Caco-2 (cell line): ENCODE data around the gene CREBBP. TPM values are rescaled to one million over a fixed set of nuclear protein-coding genes. Genes with fewer than 3 reads are reported as not detected.

Source experiments
- BruUV-seq: library from RNA; stranded (reverse); fragments of 400-500 nt; replicated peaks from 2 replicates; lab custom pipeline; 2021; lab: Mats Ljungman, UMichigan
- CTCF ChIA-PET: fragments of 300-600 bp; sonication (Branson Sonifier 250); formaldehyde crosslinking; loops from one replicate; lab custom pipeline; 2022; ENCODE audit warnings: antibody characterized with exemption; lab: Charles Lee
- POLR2A ChIA-PET: fragments of 300-600 bp; sonication (Branson Sonifier 250); formaldehyde crosslinking; loops from one replicate; lab custom pipeline; 2022; ENCODE audit warnings: antibody characterized with exemption; lab: Charles Lee
- DNase-seq, 2 experiments: peaks; one replicate each; pipeline versions ENCODE4 v3.0.0 to v3.0.0-alpha.2; 2020 to 2022
- H3K27me3 ChIP-seq: replicated peaks from 2 replicates; pipeline ENCODE4 v1.6.0; 2011; ENCODE audit warnings: low read length; ENCODE audit not compliant: control insufficient read depth, insufficient read depth
- H3K36me3 ChIP-seq: 2 replicates; pipeline ENCODE4 v1.5.1; 2011; ENCODE audit warnings: low read length; ENCODE audit not compliant: control insufficient read depth, insufficient read depth
- H3K4me1 ChIP-seq: fragments of 250-450 bp; sonication (Bioruptor Pico); 2 replicates; pipeline ENCODE4 v1.5.1; 2020; ENCODE audit warnings: mild to moderate bottlenecking
- H3K4me3 ChIP-seq: 2 replicates; pipeline ENCODE4 v1.5.1; 2011; ENCODE audit warnings: low read depth, mild to moderate bottlenecking, control low read depth, low read length
- H3K9me3 ChIP-seq: fragments of 250-450 bp; sonication (Bioruptor Pico); 2 replicates; pipeline ENCODE4 v1.5.1; 2020; ENCODE audit warnings: mild to moderate bottlenecking, moderate library complexity
- H3K27ac Mint-ChIP-seq: one replicate; pipeline ENCODE4 v1.8.0; 2022; ENCODE audit warnings: mixed read lengths; ENCODE audit not compliant: unreplicated experiment
- H3K27me3 Mint-ChIP-seq: one replicate; pipeline ENCODE4 v1.8.0; 2022; ENCODE audit warnings: mixed read lengths; ENCODE audit not compliant: insufficient read depth, unreplicated experiment
- H3K36me3 Mint-ChIP-seq: one replicate; pipeline ENCODE4 v1.8.0; 2022; ENCODE audit warnings: mild to moderate bottlenecking, mixed read lengths; ENCODE audit not compliant: insufficient read depth, unreplicated experiment
- H3K4me1 Mint-ChIP-seq: one replicate; pipeline ENCODE4 v1.8.0; 2022; ENCODE audit warnings: low read depth, mixed read lengths; ENCODE audit not compliant: unreplicated experiment
- H3K4me3 Mint-ChIP-seq: one replicate; pipeline ENCODE4 v1.8.0; 2022; ENCODE audit warnings: mild to moderate bottlenecking, moderate library complexity, mixed read lengths; ENCODE audit not compliant: unreplicated experiment
- H3K9me3 Mint-ChIP-seq: one replicate; pipeline ENCODE4 v1.8.0; 2022; ENCODE audit warnings: mixed read lengths; ENCODE audit not compliant: unreplicated experiment
- intact Hi-C: fragments of 100-400 bp; cut with micrococcal nuclease; formaldehyde crosslinking; loops from one replicate; pipeline ENCODE4 v1.10.0; 2022; ENCODE audit not compliant: unreplicated experiment
- total RNA-seq: library from RNA; stranded (reverse); gene quantifications from 2 replicates; pipeline ENCODE4 v1.2.3, GENCODE V29; 2022
- TF ChIP-seq, protein P1 (sequence below), 2 experiments: fragments of 200-600 bp in 1 of 2; IDR thresholded peaks; 1 replicate in 1 of 2; 2 replicates in 1 of 2; pipeline versions ENCODE4 v1.5.1 to v1.8.0; 2011 to 2022; ENCODE audit warnings: antibody characterized with exemption in 1 of 2, control low read depth in 1 of 2, inconsistent platforms in 1 of 2, low read depth in 1 of 2, low read length in 1 of 2, mild to moderate bottlenecking in 1 of 2, moderate library complexity in 1 of 2; ENCODE audit not compliant: insufficient read depth in 1 of 2, severe bottlenecking in 1 of 2, unreplicated experiment in 1 of 2

The CREBBP gene
- total RNA-seq, 1 experiment from 2014 or later = 65.3 TPM

DNA sequence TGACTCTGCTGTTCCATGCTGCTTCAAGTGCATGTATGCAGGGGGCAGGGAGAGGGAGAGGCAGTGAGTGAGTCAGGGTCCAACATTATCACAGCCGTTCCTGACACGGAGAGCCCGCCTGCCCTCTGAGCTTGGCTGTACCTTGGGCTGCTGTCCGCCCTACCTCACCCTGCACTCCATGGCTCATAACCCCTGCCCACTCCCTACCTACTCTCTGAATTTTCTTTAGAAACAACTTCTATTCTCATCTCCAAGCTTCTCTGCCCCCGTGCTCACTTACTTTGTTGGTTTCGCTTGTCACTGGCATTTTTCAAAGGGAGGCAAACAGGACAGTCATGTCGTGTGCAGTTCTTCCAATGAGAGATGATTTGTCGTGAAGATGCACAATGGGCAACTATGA, 88.8 kb downstream of the CREBBP start:
- Mint-ChIP-seq H3K27me3 (no peaks in the 10 kb centered on the region), H3K4me3 (no peak overlapping the region), H3K4me1 (no peaks in the 10 kb centered on the region), H3K36me3 (peaks cover 37% of the 10 kb centered on the region), H3K27ac (no peak overlapping the region), H3K9me3 (no peaks in the 10 kb centered on the region)
- no TSS peak for BruUV-seq
- CTCF ChIA-PET = no interaction called here
- H3K4me1 ChIP-seq = no peaks in the 10 kb centered on the region
- peaks cover 6% of the 10 kb centered on the region for H3K36me3 ChIP-seq
- H3K27me3 ChIP-seq = no peaks in the 10 kb centered on the region
- POLR2A ChIA-PET = no interaction called here
- H3K9me3 ChIP-seq = no peaks in the 10 kb centered on the region
- no peak for DNase-seq
- H3K4me3 ChIP-seq = no peak overlapping the region
- intact Hi-C loops = no loop called here
- TF ChIP-seq, protein P1, sequence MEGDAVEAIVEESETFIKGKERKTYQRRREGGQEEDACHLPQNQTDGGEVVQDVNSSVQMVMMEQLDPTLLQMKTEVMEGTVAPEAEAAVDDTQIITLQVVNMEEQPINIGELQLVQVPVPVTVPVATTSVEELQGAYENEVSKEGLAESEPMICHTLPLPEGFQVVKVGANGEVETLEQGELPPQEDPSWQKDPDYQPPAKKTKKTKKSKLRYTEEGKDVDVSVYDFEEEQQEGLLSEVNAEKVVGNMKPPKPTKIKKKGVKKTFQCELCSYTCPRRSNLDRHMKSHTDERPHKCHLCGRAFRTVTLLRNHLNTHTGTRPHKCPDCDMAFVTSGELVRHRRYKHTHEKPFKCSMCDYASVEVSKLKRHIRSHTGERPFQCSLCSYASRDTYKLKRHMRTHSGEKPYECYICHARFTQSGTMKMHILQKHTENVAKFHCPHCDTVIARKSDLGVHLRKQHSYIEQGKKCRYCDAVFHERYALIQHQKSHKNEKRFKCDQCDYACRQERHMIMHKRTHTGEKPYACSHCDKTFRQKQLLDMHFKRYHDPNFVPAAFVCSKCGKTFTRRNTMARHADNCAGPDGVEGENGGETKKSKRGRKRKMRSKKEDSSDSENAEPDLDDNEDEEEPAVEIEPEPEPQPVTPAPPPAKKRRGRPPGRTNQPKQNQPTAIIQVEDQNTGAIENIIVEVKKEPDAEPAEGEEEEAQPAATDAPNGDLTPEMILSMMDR (IDR thresholded peaks at IDR 0.05; ENCODE audit: insufficient read depth in 1 of 2, low read depth in 1 of 2, low read length in 1 of 2, severe bottlenecking in 1 of 2, unreplicated experiment in 1 of 2) = no peak

DNA sequence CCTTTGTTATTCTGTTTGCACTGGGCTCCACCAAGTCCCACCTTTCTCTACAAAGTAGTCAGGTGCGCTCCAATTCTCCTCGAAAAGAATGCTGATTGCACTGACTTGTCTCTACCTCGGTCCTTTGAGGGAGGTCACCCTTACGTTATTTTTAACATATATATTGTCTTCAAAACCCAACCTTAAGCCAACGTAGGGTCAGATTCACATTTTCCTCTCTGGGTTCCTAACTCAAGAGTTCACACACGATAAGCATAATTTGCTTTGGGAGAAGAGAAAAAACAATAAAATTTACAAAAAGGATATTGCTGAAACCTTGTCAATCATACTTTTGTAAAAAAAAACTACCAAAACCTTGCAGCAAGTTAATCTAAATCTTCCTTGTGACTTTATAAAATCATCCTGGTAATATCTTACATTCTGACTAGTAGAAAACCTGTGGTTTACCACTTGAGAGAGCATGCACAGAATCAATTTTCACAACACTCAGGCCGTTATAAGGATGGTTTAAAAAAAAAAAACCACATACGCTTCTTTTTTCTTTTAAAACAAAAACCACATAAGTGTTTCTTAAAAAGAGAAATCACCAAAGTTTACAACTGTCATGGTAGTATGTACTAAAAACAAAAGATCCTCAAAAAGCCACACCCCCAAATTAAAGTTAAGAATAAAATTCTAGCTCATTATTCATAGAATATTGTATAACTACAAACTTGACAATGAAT, 91.0 kb downstream of the CREBBP start:
- no peaks in the 10 kb centered on the region for H3K27me3 ChIP-seq
- ChIA-PET CTCF (no interaction called here), POLR2A (no interaction called here)
- Mint-ChIP-seq H3K4me3 (no peak overlapping the region), H3K27me3 (no peaks in the 10 kb centered on the region), H3K4me1 (no peaks in the 10 kb centered on the region), H3K9me3 (no peaks in the 10 kb centered on the region), H3K27ac (peak overlapping the region; percentile 44), H3K36me3 (peaks cover 47% of the 10 kb centered on the region)
- no peaks in the 10 kb centered on the region for H3K9me3 ChIP-seq
- intact Hi-C loops = no loop called here
- BruUV-seq = no TSS peak
- TF ChIP-seq, protein P1 (IDR thresholded peaks at IDR 0.05; ENCODE audit: insufficient read depth in 1 of 2, low read depth in 1 of 2, low read length in 1 of 2, severe bottlenecking in 1 of 2, unreplicated experiment in 1 of 2) = no peak
- H3K4me1 ChIP-seq = no peaks in the 10 kb centered on the region
- H3K36me3 ChIP-seq = peaks cover 6% of the 10 kb centered on the region
- H3K4me3 ChIP-seq = no peak overlapping the region
- DNase-seq = no peak

DNA sequence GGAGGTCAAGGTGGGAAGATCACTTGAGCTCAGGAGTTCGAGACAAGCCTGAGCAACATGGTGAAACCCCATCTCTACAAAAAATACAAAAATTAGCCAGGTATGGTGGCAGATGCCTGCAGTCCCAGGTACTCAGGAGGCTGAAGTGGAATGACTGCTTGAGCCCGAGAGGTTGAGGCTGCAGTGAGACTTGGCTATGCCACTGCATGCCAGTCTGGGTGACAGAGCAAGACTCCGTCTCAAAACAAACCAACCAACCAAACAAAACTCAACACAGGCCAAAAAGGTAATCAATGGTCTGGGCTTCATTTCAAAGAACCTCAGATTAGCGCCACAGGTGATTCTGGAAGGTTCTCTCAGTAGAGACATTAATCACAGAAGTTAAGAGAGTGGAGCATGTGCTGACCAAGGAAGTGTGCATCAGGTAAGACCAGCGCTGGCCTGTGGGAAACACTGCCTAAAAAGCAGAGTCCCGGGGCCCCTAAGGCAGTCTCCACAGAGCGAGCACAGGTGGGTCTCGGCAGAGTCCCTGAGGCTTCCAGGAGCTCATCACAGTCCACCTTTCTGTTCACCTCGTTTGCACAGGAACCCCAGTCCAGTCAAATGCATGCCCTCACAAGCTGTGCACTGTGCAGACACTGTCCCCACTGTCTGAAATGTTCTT, 91.7 kb downstream of the CREBBP start:
- TF ChIP-seq, protein P1 (IDR thresholded peaks at IDR 0.05; ENCODE audit: insufficient read depth in 1 of 2, low read depth in 1 of 2, low read length in 1 of 2, severe bottlenecking in 1 of 2, unreplicated experiment in 1 of 2) = no peak
- H3K9me3 ChIP-seq = no peaks in the 10 kb centered on the region
- Mint-ChIP-seq H3K27ac (peak overlapping the region; percentile 44), H3K27me3 (no peaks in the 10 kb centered on the region), H3K4me3 (no peak overlapping the region), H3K4me1 (no peaks in the 10 kb centered on the region), H3K36me3 (peaks cover 47% of the 10 kb centered on the region), H3K9me3 (no peaks in the 10 kb centered on the region)
- no peak for DNase-seq
- H3K4me1 ChIP-seq = no peaks in the 10 kb centered on the region
- CTCF ChIA-PET = no interaction called here
- H3K27me3 ChIP-seq = no peaks in the 10 kb centered on the region
- H3K4me3 ChIP-seq = no peak overlapping the region
- intact Hi-C loops = no loop called here
- H3K36me3 ChIP-seq = peaks cover 6% of the 10 kb centered on the region
- no TSS peak for BruUV-seq
- POLR2A ChIA-PET = no interaction called here
